Stimulated activated CD4-positive, alpha-beta T cell treated with anti-CD3 and anti-CD28 coated beads, Interleukin-15, amount 100 ng/mL, for 48 hours (primary cell): Measurements from ENCODE around the gene CGB1.
"Not testable (repeated sequence)": the region's sequence is repeated elsewhere in the genome, so short reads cannot be mapped to it uniquely, and the experiment has no call there.

Experiments used
- DNase-seq, 2 donors: peaks; one replicate each; pipeline ENCODE4 v3.0.0-alpha.2; 2020; ENCODE audit warnings: low read depth in 2 of 2

The CGB1 gene

DNA sequence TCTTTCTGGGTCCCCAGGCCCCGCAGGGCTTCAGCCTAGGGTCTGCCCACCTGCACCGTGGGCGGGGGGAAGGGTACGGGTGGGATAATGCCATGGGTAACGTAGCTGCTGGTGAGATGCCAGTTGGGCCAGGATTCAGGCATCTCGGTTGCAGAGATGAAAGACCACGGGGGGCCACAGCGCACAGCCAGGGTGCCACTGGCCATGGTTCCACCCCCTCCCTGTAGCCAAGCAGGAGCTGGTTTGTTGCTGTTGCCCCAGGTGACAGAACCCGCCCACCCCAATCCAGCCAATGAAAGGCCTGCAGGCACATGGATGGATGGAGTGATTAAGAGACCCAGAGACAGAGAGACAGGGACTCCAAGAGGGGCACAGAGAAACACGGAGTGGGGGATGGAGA lies 21.9 kb upstream of the CGB1 start:
- DNase-seq: peak in 1 of 2 donors; percentile 26

DNA sequence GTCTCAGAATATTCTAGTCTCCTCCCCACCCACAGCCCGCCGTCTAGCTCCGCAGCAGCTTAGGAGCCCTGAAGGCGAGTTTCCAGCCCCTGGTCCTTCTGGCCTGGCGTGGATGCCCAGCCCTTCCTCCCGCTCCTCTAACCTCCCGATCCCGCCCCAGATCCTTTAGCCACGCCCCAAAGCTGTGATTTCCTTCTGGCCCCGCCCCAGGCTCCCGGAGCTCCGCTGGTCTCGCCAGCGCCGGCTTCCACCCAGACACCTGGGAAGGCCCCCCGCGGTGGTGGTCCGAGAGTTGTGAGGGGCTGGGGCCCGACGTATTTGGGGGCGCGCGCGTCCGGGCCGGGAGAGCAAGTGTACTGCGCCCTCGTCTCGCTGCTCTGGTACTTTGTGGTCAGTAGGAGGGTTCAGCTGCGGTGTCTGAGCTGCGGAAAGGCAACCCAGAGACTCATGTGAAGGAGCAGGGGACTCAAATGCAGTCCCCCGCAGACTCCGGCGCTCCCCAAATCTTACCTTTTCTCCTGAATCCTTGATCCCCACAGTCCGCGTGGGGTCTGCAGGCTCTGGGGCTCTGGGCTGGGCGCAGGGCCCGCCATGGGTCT lies 21.0 kb upstream of the CGB1 start, which contains the start of gene CGB7:
Gene CGB7, minus strand, starts transcription at position 114 of the 599 bp plus-strand sequence. CDS start 2,374 bp downstream, outside the sequence.
- peak in 1 of 2 donors; percentile 16 for DNase-seq

DNA sequence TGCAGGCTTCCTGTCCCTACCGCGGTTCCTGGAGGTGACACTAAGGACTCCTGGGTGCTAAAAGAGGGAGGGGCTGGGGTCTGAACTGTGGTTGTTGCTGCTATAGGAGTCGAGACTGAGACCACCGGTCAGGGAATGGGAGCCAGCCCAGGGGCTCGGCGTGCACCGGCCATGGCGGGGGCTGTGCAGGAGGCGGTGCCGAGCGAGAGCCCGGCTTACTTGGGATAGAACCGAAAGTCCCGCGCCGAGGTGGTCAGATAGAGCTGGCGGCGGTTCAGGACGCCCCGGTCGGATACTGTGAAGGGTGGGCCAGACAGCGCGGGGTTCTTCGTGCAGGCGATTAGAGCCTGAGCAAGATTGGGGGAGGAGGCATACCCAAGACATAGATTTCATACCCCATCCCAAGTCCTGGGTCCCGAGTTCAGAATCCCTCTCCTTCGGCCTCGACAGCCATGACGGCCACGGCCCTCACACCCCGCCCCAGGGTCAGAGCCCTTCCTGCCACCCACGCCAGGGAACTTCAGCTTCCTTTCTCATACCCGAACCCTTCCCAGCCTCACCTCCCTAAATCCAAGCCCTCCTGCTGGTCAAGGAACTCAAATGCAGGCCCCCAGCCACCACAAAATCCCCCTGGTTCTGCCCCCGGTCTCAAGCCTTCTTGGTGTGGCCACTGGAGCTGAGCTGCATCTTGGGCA lies 20.4 kb upstream of the CGB1 start:
- DNase-seq: not testable (repeated sequence)

DNA sequence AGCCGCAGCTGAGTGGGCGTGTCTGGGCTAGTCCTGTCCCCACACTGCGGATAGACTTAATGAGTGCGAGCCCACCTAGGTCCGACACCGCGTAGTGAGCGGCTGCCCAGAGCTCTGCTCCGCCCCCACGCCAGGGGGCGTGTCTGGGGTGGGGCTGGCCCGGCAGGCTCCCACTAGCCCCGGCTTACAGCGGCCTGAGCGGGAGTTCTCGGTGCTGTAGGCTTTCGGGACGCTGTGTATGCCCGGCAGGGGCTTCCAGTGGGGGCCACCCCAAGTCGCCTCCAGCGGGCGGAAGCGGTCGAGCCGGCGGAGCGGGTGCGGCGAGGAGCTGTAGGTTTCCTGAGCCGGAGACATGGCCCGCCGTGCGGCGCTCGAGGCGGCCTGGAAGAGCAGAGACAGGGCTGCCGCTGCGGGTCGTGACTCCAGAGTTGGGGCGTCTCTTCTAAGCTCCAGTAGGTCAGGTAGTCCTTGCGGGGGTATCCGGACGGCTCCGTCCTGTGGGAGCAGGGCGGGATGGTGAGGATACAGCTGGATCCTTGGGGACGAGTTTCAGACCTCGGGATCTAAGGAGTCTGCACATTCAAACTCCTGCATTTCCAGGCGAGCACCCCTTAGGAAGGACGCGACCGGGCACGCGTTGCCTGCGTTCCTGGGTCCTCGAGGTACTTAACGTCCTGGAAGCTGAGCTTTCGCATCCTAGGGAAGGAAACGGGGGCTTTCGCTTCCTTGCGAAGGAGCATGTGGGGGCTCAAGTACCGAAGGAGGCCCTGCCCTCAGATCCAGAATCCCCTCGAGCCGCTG lies 19.6 kb upstream of the CGB1 start:
- DNase-seq: peak in 1 of 2 donors; percentile 22

DNA sequence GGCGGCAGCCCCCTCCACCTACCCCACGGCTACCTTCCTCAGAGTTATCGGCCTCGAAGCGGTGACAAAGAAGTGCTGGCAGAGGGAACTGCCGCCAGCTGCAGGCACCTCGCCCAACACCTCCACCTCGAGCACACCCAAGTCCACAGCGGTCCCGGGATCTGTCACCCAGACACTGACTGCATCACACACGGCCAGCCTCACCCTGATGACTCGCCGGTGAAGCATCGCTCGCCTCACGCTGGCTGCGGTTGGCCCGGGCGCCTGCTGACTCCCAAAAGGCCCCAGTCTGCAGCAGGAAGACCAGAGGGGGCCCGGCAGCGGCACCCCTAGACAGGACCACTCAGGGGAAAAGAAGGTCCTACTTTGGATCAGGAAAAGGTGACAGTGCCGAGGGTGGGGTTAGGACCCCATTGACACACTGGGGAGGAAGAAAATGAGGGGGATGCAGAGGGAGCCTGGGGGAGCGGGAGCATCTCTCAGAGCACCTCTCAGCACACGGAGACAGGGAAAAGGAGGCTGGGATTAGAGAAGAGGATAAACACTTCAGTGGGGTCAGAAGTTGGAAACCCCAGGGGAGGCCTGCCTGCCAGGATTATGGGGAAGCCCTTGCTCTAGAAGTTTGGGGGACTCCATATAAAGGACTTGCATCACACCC lies 13.8 kb upstream of the CGB1 start:
- DNase-seq: not testable (repeated sequence)

DNA sequence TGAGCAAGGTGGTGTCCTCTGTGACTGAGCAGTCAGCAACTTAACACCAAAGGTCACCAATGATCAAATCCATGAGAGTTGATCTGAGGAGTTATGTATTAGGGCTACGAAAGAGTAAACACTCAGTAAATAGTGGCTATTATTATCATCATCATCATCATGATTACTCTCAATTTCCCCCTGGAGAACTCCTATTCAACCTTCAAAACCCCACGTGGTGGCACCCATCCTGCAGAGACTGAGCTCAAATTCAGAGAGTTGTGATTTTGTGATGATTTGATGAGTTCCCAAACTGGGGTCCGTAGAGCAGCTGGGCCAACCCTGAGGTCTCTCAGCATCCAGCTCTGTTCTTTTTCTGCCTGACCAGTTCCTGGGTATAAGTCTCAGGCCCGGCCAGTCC lies 13.1 kb upstream of the CGB1 start:
- not testable (repeated sequence) for DNase-seq

DNA sequence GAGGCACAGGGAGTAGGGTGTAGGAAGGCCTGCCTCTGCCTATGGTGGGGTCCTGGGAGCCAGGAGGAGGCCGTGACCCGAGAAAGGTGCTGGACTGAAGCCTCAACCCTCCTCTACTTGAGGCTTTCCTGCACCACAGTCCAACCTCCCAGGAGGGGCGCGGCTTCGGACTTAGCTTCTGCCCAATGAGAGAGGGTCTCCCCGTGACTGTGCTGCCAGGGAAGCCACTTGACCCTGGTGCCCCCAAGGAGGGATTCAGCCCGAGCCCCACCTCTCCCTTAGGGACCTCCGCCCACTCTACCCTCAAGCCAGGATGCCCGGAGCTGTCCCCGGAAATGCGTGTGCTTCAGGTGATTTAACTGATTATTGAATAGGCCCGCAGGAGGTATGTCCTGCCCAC lies 12.3 kb upstream of the CGB1 start, which contains the start of gene CGB8:
Gene CGB8, minus strand, starts transcription at position 101 of the 400 bp plus-strand sequence. CDS start 372 bp downstream, outside the sequence.
- DNase-seq: not testable (repeated sequence)

DNA sequence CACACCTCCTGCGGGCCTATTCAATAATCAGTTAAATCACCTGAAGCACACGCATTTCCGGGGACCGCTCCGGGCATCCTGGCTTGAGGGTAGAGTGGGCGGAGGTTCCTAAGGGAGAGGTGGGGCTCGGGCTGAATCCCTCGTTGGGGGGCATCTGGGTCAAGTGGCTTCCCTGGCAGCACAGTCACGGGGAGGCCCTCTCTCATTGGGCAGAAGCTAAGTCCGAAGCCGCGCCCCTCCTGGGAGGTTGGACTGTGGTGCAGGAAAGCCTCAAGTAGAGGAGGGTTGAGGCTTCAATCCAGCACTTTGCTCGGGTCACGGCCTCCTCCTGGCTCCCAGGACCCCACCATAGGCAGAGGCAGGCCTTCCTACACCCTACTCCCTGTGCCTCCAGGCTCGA lies 6.9 kb upstream of the CGB1 start, which contains the start of gene CGB5:
Gene CGB5, plus strand, starts transcription at position 301 of the 400 bp plus-strand sequence. CDS start 362 bp downstream, outside the sequence.
- DNase-seq: not testable (repeated sequence)

DNA sequence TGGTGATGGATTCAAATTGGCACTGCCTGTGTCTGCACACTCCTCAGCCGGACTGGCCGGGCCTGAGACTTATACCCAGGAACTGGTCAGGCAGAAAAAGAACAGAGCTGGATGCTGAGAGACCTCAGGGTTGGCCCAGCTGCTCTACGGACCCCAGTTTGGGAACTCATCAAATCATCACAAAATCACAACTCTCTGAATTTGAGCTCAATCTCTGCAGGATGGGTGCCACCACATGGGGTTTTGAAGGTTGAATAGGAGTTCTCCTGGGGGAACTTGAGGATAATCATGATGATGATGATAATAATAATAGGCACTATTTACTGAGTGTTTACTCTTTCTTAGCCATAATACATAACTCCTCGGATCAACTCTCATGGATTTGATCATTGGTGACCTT lies 6.0 kb upstream of the CGB1 start:
- DNase-seq: not testable (repeated sequence)

DNA sequence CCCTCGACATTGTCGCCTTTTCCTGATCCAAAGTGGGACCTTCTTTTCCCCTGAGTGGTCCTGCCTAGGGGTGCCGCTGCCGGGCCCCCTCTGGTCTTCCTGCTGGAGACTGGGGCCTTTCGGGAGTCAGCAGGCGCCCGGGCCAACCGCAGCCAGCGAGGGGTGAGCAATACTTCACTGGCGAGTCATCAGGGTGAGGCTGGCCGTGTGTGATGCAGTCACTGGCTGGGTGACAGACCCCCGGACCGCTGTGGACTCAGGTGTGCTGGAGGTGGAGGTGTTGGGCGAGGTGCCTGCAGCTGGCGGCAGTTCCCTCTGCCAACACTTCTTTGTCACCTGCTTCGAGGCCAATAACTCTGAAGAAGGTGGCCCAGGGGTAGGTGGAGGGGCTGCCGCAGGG lies 5.5 kb upstream of the CGB1 start:
- DNase-seq: no peak

DNA sequence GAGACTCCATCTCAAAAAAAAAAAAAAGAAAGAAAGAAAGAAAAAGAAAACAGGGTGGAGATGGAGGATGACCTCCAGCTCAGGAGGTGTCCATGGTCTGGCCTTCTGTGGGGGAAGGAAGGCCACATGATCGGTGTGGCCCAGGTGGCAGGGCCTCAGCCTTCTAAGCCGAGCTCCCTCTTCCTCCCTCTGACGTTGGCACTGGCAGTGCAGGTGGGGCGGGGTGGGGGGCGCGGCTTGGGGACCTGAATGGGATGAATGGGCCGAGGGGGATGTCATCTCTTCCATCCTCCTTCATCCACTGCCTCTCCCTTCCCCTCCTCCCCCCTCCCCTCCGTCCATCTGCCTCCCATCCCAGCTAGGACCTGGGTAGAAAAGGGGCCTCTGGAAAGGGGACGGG lies 3.0 kb upstream of the CGB1 start:
- not testable (repeated sequence) for DNase-seq

DNA sequence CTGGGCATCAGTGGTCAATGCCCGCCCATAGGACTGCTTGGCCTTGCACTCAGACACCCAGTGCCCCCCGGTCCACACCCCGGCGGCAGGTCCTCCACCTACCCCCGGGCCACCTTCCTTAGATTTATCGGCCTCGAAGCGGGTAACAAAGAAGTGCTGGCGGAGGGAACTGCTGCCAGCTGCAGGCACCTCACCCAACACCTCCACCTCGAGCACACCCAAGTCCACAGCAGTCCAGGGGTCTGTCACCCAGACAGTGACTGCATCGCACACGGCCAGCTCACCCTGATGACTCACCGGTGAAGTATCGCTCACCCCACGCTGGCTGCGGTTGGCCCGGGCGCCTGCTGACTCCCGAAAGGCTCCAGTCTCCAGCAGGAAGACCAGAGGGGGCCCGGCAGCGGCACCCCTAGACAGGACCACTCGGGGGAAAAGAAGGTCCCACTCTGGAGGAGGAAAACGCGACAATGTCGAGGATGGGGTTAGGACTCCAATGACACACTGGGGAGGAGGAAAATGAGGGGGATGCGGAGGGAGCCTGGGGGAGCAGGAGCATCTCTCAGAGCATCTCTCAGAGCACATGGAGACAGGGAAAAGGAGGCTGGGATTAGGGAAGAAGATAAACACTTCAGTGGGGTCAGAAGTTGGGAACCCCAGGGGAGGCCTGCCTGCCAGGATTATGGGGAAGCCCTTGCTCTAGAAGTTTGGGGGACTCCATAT lies 2.0 kb upstream of the CGB1 start:
- DNase-seq: not testable (repeated sequence)

DNA sequence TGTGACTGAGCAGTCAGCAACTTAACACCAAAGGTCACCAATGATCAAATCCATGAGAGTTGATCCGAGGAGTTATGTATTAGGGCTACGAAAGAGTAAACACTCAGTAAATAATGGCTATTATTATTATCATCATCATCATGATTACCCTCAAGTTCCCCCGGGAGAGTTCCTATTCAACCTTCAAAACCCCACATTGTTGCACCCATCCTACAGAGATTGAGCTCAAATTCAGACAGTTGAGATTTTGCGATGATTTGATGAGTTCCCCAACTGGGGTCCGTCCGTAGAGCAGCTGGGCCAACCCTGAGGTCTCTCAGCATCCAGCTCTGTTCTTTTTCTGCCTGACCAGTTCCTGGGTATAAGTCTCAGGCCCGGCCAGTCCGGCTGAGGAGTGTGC lies 1.4 kb upstream of the CGB1 start:
- not testable (repeated sequence) for DNase-seq

DNA sequence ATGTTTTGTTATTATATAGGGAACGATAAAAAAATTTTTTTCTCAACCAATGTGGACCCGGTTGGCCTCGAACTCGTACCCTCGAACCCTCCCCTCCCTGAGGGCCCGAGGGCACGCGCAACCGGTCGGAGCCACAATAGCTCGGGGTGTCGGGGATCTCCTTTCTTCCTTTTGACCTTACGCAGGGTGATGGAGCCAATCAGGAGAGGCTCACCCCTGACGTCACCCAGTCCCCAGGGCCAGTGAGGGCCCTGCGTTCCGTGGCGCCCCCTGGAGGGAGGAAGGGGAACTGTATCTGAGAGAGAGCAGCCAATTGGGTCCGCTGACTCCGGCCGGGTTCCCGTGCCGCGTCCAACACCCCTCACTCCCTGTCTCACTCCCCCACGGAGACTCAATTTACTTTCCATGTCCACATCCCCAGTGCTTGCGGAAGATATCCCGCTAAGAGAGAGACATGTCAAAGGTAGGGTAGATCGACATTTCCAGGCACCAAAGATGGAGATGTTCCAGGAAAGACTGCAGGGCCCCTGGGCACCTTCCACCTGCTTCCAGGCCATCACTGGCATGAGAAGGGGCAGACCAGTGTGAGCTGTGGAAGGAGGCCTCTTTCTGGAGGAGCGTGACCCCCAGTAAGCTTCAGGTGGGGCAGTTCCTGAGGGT lies 4.9 kb downstream of the CGB1 start, which contains the start of gene CGB2:
Gene CGB2, plus strand, starts transcription at position 249 of the 660 bp plus-strand sequence. Its CDS starts 206 bp downstream, at position 455.
- peak; percentile 74 to 82 for DNase-seq

DNA sequence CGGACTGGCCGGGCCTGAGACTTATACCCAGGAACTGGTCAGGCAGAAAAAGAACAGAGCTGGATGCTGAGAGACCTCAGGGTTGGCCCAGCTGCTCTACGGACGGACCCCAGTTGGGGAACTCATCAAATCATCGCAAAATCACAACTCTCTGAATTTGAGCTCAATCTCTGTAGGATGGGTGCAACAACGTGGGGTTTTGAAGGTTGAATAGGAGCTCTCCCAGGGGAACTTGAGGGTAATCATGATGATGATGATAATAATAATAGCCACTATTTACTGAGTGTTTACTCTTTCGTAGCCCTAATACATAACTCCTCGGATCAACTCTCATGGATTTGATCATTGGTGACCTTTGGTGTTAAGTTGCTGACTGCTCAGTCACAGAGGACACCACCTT lies 6.4 kb downstream of the CGB1 start:
- not testable (repeated sequence) for DNase-seq

DNA sequence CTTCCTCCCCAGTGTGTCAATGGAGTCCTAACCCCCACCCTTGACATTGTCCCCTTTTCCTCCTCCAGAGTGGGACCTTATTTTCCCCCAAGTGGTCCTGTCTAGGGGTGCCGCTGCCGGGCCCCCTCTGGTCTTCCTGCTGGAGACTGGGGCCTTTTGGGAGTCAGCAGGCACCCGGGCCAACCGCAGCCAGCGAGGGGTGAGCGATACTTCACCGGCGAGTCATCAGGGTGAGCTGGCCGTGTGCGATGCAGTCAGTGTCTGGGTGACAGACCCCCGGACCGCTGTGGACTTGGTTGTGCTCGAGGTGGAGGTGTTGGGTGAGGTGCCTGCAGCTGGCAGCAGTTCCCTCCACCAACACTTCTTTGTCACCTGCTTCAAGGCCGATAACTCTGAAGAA lies 6.9 kb downstream of the CGB1 start:
- not testable (repeated sequence) for DNase-seq

DNA sequence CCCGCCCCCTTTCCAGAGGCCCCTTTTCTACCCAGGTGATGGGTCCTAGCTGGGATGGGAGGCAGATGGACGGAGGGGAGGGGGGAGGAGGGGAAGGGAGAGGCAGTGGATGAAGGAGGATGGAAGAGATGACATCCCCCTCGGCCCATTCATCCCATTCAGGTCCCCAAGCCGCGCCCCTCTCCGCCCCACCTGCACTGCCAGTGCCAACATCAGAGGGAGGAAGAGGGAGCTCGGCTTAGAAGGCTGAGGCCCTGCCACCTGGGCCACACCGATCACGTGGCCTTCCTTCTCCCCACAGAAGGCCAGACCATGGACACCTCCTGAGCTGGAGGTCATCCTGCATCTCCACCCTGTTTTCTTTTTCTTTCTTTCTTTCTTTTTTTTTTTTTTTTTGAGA lies 8.0 kb downstream of the CGB1 start:
- DNase-seq: not testable (repeated sequence)

DNA sequence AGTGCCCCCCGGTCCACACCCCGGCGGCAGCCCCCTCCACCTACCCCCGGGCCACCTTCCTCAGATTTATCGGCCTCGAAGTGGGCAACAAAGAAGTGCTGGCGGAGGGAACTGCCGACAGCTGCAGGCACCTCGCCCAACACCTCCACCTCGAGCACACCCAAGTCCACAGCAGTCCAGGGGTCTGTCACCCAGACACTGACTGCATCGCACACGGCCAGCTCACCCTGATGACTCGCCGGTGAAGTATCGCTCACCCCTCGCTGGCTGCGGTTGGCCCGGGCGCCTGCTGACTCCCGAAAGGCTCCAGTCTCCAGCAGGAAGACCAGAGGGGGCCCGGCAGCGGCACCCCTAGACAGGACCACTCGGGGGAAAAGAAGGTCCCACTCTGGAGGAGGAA lies 11.1 kb downstream of the CGB1 start:
- not testable (repeated sequence) for DNase-seq

DNA sequence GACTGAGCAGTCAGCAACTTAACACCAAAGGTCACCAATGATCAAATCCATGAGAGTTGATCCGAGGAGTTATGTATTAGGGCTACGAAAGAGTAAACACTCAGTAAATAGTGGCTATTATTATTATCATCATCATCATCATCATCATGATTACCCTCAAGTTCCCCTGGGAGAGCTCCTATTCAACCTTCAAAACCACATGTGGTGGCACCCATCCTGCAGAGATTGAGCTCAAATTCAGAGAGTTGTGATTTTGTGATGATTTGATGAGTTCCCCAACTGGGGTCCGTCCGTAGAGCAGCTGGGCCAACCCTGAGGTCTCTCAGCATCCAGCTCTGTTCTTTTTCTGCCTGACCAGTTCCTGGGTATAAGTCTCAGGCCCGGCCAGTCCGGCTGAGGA lies 11.6 kb downstream of the CGB1 start:
- DNase-seq: not testable (repeated sequence)

DNA sequence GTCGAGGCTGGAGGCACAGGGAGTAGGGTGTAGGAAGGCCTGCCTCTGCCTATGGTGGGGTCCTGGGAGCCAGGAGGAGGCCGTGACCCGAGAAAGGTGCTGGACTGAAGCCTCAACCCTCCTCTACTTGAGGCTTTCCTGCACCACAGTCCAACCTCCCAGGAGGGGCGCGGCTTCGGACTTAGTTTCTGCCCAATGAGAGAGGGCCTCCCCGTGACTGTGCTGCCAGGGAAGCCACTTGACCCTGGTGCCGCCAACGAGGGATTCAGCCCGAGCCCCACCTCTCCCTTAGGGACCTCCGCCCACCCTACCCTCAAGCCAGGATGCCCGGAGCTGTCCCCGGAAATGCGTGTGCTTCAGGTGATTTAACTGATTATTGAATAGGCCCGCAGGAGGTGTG lies 12.5 kb downstream of the CGB1 start, which contains the start of gene CGB3:
Gene CGB3, minus strand, starts transcription at position 101 of the 400 bp plus-strand sequence. CDS start 362 bp downstream, outside the sequence.
- not testable (repeated sequence) for DNase-seq
